CD4-positive, alpha-beta T cell treated with Interleukin-1 beta for 1 hour (primary cell): ENCODE measurements around the gene BFSP1.

ENCODE experiments used
- DNase-seq, 2 donors: peaks; one replicate each; pipeline ENCODE4 v3.0.0-alpha.2; 2020 to 2022

BFSP1 gene

DNA sequence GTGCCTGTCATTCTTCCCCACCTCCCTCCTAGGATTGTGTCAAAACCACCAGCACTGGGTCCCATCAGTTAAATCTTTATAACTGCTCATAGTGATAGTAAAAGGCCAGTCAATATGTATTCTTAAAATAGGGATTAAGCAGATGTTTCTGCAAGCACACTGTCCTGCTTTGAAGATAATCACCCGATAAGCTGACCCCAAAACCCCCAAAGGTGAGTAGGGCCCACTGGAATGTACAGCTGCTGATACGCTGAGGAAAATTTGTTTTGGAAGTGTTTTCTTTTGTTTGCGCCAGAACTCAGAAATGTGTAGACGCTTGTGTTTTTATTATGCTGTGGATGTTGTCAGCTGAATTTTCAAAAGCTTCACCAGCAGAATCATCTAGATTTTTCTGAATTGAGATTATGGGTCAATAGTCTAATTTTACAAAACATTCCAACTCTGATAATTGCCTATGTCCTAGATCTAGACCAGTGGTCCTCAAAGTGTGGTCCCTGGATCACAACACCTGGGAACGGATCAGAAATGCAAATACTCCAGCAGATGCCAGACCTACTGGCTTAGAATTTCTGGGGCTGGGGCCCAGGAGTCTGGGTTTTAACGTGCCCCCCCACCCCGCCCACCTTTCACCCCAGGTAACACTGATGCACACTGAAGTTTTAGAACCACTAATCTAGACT, 11.4 kb downstream of the BFSP1 start:
- no peak for DNase-seq

DNA sequence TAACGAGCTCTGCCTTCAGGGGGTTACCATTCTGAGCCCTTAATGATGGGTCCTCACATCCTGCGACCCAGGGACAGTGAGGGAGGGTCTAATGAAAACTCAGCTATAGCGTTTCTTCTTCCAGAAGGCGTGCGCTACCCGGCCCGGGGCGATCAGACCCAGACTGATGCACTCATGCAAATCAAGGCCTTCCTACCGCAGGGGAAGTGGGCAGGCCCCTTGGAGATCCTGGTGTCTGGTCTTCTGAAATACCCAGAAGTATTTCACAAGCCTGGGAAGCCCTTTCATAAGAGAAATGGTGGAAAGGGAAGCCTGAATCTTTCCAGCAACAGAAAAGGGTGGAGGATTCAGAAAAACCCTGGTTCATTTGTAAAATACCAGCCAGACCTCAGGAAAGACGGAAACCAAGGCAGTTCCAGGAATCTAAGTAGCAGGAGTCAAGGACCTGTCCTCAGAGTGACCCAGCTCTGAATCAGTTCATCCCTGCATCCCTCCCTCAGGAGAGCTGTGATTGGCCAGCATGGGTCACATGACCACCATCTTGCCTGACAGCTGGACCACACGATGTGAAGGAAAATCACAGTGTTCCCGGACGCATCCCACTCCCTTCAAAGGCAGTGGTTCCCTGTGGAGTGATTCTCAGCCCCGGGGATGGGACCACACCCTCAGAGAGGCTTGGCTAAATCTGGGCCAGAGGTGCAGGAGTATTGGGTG, 12.7 kb downstream of the BFSP1 start:
- no peak for DNase-seq

DNA sequence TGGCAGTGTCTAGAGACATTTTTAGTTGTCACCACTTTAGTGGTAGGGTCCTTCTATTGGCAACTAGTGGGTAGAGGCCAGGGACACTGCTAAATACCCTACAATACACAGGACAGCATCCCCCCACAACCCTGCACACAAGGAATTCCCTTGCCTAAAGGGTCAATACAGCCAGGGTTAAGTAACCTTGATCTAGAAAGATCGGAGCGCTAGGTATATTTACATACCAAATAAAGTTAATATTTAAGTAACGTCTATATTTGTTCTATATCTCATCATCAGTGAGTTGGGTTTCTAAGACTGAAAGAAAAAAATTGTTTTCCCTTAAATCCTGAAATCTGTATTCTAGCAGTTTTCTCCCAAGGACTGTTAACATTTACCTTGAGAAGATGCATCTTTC, 16.1 kb downstream of the BFSP1 start:
- DNase-seq, result no peak

DNA sequence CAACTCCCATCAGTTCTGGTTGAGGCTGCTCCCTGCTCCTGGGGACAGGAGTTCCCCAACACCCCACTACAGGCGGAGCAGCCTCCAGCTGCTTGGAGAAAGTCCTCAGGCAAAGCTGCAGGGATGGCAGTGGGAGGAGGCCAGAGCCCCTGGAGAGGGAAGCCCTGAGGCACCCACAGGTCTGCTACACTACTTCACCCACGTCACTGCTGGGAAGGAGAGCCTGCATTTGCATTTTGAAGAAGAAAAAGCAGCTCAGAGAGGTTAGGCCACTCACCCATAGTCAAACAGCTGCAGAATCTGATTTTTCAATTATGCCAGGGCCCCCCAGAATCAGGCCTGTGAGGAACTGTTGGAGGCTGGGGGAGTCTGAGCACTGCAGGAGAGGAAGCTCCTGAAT, 17.2 kb downstream of the BFSP1 start:
- no peak for DNase-seq

DNA sequence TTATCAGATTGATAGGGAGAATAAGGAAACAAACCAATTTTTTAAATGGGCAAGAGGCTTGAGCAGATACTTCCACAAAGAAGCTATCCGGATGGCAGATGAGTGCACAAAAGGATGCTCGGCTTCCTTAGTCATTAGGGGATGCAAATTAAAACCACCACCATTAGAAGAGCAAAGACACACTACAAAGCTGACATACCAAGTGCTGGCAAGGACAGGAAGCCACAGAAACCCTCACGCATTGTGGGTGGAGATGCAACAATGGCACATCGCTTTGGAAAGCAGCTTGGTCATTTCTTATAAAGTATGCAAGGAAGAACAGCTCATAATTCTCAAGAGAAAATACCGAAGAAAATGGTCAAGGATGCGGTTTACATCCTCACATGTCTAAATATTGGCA, 19.8 kb downstream of the BFSP1 start:
- DNase-seq, result no peak

DNA sequence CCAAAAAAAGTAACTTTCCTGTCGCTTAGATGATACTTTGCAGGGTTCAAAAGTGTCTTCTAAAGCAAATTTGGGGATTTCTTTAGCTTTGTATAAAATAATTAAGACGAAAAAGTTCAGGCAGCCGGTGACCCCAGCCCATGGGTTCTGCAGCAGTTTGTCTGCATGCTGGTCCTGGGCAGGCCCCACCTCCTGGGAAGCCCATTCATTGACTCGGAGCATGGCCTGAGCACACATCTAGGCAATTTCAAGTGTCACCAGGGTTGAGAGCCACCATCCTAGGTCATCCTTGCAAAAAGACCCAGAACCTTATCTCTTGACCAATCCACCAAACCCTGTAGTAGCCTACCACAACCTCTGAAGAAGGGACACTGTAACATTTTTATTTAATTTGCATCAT, 20.6 kb downstream of the BFSP1 start:
- DNase-seq, result no peak

DNA sequence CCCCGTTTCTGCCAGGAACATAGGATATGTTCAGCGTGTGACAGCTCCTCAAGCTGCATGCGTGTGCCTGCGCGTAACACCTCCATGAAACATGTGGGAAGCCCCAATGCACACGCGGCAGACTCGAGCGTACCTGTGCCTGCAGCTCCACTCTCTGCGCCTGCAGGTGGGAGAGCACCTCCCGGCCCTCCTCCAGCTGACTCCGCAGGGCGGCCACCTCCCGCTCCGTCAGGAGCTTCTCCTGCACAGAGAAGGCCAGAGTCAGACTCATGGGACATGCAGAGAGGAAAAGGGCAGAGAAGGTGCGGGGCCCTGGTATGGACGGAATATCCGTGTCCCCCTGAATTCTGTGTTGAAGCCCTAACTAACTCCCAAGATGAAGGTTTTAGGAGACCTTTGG, 22.4 kb downstream of the BFSP1 start:
- no peak for DNase-seq

DNA sequence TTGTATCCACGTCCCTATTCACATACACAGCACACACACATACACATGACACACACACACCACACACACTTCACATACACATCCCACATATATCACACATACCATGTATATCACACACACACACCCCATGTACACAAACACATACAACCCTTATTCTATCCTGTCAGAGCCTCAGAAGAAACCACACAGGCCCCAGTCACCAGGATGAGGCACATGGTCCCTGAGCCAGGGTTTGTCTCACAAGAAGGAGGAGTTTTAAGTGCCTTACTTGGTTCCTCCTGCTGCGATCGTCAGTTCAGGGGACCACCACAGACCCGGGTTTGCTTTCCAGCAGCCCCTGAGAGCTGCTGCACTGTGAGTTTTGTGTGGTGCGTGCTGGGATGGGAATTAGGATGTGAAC, 23.6 kb downstream of the BFSP1 start:
- no peak for DNase-seq

DNA sequence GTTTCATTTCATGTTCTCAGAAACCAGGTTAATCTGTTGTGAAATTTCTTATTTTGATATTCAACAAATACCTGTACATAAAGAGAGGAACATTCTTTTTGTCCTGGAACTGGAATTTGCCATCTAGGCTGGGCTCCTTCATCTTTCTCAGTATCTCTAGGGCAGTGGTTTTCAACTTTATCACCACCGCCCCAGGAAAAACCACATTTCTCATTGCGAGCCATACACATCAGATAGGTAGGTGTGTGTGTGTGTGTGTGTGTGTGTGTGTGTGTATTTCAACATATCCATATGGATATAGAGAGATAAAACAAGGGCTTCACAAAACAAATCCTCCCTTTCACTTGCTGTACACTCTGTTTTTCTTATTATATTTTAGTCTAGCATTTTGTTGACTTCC, 24.1 kb downstream of the BFSP1 start:
- no peak for DNase-seq

DNA sequence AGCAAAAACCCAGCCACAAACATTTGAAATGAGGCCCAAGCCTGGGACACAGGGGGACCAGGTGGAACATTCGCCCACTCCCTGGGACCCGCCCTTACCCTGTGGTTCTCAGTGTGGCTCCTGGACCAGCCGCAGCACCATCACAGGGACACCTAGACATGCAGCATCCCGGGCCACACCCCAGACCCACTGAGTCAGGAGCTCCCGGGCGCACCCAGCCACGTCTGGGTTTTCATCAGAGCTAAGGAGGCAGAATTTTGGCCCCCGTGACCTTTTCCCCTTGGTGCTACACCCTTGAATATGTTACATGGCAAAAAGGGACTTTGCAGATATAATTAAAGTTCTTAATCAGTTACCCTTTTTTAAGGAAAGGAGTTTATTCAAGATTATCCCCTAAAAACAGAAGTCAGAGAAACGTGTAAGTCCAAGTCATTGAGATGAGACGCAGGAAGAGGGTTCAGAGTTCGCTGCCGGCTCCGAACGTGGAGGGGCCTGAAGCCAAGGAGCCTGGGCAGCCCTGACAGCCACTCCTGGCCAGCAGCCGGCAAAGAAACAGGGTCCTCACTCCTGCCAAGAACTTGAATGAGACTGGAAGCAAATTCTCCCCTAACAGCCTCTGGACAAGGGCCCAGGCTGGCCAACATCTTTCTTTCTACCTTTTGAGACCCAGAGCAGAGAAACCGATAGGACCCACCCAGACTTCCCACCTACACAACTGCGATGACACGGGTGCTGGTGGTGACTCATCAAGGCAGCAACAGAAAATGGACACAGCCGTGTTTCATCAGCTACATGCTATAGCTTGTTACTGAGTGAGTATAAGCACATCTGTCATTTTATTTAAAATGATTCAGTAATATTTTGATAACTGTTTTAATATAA, 25.3 kb downstream of the BFSP1 start:
- peak; percentile 32 to 38 for DNase-seq

DNA sequence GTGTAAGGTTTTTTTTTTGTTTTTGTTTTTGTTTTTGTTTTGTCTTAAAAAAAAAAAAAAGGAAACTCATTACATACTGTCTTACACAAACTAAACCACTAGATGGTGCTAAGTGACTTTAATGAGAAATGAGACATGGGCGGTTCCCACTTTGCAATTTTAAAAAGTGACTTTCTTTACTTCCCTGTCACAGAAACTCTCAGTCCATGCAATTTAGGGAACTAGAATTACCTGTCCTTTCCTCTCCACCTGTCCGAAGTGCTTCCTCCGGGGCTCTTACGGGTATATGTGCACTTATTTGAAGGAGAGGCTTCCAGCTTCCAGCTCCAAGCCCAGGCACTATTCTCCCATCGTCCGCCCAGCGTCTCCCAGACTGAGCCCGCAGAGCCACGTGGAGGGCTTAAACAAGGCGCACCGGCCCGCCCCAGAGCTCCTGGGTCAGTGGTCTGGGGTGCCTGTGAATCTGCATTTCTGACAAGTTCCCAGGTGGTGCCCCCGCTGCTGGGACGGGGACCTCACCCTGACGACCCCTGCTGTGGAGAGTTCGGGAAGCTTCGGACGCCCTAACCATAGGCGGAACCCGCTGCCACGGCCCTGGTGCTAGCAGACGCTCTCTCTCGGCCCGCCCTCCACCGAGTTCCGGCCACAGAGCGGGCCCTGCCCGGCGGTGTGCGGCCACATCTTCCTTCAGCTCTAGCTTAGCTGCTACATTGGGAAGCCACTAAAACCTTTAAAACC, 26.1 kb downstream of the BFSP1 start:
- peak; percentile 57 to 66 for DNase-seq

DNA sequence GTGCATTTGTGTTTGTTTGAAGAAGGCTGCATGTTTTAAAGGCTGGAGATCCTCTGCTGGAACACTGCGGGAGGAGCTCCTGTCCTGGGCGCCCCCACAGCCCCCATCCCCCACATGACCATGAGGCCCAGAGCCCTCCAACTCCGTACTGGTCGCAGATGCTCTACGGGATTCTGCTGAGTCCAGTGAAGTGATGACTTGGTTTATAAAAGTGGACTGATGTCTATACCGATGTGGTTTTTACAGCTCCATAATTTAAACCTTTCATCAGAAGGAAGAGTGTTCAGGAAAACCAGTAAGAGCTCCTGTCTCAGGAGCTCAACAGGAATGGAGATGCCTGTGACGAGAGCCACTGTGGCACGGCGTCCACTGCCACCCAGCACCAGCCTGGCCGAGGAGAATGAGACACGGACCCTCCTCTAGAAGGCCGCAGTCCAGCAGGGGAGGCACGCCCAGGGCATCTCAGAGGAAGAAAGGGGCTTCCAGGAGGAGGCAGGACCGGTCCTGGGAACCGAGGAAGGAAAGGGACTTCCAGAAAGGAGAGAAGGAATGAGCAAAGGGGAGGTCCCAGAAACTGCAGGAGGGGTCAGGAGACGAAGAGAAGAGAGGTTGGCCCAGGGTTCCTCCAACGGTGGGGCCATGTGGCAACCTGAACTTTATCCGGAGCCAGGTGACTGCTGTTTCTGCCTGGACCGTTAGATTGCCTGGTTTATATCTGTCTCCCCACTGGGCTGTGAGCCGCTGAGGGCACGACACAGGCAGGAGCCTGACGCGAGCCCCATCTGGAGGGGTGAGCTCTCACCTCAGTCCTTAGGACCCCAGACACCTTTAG, 26.9 kb downstream of the BFSP1 start:
- DNase-seq, result peak in 1 of 2 donors; percentile 10

DNA sequence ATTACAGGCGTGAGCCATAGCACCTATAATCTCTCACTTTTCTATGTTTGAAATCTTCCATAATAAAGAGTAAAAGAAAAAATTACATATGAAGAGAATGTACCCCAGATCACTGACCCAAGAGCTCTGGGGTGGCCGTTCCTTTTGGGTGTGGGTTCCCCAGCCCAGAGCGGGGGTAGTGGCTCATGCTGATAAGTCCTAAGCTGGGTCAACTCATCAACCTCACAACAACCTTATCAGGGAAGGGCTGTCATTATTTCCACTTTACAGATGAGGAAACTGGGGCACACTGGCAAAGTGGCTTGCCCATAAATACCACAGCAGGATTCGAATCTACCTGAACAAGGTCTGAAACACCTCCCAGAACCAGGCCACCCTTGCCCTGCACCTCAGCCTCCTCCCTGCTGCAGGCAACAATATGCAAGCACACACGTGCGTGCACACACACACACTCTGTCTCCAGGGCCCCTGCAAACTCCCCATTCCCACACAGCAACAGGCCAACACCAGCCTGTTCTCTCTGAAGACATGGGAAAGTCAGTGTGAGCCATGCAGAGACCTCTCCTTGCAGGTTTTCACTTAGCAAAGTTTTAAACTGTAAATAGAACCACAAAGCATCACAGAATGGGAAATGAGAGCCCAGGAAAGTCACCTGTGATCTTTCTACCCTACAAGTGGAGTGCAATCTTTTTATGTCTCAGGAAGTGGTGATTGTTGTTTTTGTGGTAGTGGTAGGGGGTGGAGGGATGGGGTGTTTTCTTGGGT, 27.7 kb downstream of the BFSP1 start:
- no peak for DNase-seq

DNA sequence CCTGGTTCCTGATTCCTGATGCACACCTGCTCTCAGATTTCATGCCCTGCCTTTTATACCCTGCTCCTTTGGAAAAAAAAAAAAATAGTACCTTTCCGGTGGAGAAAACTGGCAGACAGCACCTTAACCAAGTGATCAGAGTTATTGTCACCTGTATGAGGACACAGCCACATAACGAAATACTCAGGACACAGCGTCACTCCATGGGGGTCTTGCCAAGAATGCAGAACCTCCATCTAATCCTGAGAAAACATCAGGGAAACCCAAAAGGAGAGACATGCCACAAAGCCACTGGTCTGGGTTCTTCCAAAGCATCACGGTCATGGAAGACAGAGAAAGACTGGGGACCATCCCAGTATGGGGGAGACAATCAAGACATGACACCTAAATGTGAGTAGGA, 29.1 kb downstream of the BFSP1 start:
- no peak for DNase-seq

DNA sequence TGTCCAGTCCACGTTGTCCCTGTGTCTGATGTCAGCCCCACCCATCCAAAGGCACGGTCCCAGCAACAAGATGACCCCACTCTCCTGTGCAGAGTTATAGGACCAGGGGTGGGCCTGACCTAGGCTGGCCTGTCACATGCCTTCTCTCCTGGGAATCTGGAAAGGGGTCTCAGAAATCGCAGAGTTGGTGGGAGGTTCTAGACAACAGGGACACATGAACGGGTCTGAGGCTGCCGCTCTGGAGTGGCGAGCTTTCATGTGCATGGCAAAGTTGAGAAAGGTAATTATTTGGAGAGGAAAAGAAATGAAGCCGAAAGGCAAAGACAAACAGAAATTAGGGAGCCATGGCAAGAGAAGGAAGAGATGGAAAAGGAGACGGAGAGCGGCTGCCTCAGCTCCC, 29.5 kb downstream of the BFSP1 start:
- DNase-seq, result no peak

DNA sequence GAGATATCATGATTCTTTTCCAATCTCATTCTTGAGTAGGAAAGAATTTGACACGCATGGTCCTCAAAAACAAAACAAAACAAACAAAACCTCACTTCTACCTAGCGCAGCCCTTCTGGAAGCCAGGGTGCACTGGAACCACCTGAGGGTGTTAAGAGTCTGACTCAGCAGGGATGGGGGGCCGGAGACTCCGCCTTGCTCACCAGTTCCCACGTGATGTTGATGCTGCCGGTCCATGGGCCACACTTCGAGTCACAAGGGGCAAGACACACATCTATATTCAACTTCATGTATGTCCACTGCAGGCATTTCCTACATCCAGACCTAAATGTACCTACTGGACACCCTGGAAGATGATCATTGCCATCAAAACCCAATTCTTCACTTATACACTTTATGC, 30.4 kb downstream of the BFSP1 start:
- DNase-seq, result no peak

DNA sequence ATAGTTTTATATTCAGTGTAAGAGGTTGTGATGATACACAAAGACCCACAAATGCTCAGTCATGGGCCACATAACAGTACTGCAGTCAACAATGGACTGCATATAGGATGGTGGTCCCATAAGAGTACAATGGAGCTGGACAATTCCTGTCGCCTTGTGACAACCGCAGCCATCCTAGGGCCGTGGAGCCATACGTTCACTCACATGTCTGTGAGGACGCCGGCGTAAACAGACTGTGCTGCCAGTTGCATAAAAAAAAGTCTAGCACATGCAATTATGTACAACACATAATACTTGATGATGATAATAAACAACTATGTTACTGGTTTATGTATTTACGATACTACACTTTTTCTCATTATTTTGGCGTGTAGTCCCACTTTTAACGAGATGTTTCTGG, 30.9 kb downstream of the BFSP1 start:
- DNase-seq, result no peak

DNA sequence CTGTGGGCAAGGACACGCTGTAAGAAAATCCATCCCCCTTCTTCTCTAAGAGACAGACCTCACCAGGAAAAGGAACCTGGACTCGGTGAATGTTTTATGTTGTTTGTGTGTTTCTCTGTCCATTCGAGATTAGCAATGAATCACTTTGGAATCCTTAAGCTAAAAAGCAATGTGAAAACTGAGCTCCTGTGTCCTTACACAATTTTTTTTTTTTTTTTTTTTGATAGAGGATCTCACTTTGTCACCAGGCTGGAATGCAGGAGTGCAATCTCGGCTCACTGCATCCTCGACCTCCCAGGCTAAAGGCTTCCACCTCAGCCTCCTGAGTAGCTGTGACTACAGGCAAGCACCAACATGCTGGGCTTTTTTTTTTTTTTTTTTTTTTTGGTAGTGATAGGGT, 32.1 kb downstream of the BFSP1 start:
- DNase-seq, result no peak

DNA sequence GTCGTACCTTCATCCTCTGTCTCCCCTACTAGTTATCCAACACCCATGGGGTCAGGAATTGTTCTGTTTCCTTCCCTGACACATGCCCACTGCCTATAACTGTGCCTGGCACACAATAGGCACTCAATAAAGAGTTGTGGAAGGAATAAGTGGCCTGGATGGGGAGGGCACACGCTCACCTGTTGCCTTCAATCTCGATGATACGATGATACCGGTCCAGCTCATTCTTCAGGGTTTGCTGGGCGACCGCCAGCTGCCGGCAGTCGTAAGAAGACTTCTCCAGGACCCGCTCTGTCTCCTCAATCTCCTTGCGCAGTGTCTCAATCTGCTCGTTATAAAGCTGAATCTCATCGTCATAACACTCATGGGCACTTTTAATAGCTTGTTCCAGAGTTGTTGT, 32.5 kb downstream of the BFSP1 start:
- no peak for DNase-seq

DNA sequence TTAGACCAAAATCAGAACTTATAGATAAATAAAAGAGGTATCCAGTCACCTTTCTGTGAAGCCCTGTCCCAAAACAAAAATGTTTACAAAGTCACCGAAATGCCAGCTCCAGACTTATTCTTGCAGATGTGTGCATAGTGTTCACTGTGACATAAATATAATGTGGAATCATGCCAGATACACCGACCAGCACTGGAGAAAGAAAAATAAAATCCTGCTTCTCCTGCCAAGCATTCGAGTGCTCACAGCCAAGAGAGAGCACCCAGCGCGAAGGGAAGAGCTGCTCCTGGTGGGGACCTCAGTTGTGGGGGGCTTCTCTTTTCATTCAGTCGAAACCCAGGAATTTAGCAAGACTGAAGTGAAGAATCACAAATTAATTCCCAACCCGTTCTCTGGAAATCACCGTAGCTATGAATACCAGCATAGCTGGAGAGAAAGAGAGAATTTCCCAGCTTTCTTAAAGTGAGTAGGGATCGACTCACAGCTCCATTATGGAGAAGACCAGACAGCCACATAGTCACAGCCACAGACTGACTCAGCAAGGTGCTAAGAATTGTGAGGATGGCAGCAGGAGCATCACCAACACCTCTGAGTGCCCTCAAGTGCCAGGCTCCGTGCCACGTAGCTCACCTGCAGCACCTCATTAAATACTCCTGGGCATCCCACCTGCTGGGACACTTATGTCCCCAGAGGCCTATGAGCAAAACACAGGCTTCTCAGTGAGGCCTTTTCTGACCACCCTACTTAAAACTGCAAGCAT, 33.2 kb downstream of the BFSP1 start:
- no peak for DNase-seq

DNA sequence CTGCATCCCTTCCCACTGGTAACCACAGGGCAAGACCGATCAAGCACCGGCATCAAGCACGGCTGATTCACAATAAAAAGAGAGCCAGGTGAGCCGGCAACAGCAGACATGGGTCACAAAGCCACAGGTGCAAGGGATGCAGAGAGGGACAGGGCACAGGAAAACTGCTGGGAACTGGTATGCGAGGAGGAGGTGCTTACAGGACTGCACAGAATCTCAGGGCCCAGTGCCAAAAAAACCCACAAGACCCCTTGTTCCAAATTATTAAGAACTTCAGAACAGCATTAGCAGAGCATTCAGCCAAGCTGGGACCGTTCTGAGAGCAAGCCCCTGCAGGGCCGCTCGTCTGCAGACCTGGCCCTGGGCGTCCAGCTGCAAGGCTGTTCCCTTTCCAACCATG, 35.4 kb downstream of the BFSP1 start:
- DNase-seq, result no peak
